NCI-H345 treated with DMSO at 0.1 percent for 48 hours (cell line): Measurements from ENCODE around the gene RAP1GAP.

ENCODE experiments used
- DNase-seq: peaks from one replicate; lab custom pipeline; 2025; ENCODE audit not compliant: unreplicated experiment; lab: John Stamatoyannopoulos, UW

RAP1GAP gene

GRCh38 chr1:21594501-21594900 lies 74.7 kb downstream of the RAP1GAP start:
- no peak for DNase-seq

DNA sequence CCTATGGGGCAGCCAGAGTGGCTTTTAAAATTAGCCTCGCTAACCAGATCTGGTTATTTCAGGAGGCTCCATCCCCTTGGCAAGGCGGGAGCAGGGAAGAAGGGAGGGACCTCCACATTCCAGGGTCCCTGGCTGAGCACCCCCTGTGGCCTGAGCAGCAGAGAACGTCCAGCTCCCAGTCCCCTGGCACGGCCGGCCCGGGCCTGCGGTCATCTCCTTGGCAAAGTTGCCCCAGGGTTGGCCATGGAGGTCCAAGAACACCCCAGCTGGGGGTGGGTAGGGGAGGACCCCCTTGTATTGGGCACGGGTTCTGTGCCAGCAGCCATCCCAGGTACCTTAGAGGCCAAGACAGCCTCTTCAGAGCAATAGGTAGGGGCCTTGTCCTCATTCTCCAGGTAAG lies 75.9 kb downstream of the RAP1GAP start:
- DNase-seq: no peak

DNA sequence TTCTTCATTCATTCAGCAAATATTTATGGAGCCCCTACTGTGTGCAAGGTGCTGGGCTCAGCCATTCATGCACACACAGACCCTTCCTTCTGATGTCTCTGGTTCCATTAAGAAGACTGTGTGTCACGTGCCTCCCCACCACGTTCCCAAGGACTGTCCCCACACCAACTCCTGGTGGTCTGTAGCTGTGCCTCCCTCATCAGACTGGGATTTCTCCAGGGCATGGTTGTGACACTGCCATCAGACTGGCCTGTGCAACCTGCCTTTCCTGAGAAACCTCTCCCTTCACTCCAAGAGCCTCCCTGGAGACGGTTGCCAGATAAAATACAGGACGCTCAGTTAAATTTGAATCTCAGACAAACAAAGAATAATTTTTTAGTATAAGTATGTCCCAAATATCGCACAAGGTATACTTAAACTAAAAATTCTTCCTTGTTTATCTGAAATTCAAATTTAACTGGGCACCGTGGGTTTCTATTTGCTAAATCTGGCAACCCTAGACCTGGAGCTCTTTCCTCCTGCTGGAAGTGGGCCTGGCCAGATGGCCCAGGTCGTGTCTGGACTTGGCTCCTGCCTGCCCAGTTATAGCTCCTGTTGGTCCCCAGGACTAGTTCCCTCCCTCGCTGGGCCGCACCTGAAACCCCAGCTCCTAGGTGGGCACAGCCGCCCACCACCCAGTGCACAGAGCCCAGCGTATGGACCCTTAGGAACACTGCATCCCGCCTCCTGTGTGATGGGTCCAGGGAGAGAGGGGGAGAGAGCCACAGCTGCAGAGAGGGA lies 76.9 kb downstream of the RAP1GAP start:
- DNase-seq: no peak

GRCh38 chr1:21590934-21591333 lies 78.2 kb downstream of the RAP1GAP start:
- no peak for DNase-seq

DNA sequence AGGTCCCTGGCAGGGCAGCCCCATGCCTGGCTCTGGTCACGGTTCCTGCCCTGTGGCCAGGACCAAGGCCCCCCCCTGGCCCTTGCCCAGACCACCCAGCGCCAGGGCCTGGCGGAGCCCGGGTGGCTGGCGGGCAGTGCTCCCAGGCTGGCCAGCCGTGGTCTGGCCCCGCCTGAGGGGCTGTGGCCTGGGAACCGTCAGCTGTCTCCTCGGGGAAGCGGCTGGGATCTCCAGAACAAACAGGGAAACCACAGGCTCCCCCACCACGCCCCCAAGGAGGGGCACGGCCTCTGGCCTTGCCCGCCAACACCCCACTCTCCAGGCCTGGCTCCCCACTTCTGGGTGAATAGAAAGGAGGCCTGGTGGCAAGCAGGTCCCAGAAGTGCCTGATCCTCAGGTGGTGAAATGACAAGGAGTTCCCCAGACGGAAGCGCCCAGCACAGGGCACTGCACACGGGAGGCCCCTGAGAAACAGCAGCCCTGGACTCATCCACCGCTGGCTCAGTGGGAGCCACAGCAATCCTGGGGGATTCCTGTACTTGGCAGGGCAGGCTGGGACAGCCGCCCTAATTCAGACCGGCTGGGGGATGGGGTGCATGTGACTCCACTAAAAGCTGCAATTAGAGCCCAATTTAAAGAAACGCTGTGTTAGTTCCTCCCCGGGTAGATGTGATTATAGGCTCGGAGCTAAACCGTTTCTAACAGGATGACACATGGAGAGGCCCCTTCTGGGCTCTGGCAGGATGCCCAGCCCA lies 78.9 kb downstream of the RAP1GAP start:
- DNase-seq: peak; percentile 24

- no peak for DNase-seq
Measured at GRCh38 chr1:21589618-21590017, 79.5 kb downstream of the RAP1GAP start.

- DNase-seq: no peak
Measured at GRCh38 chr1:21587602-21587953, 81.6 kb downstream of the RAP1GAP start.

- no peak for DNase-seq
Measured at GRCh38 chr1:21586846-21587601, 82.1 kb downstream of the RAP1GAP start.

DNA sequence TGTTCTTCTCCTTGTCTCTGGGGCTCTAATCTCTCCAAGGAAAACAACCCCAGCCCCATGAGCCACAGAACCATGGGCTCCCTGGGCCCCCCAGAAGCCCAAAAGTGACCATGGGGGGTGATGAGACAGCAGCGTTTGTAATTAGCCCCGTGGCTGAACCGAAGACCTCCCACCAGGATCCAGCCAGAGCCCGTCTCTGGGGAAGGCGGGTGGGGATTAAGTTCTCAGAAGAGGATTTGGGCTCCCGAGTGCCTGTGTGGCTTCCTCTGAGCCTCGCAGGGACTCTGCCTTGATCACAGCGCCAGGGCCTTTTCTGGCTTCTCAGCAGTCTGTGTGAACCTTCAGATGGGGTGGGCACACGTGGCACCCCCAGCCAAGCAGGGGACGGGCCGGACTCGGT lies 82.9 kb downstream of the RAP1GAP start:
- DNase-seq: no peak

DNA sequence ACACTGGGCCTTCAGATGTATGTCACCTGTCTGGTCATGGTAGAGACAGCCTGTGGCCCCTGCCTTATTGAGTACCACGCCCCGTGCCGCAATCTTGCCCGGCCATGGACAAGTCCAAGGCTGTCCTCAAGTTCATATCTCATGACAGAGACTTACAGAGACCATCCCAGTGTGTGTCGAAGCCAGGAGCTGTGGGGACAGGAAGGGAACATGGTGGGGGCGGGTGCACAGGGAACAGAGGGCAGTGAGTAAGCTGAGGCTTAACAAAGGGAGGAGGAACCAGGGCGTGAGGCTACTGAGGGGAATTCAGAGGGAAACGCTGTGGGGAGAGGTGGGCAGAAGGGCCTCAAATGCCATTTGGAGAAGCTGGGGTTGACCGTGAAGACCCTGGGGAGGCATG lies 84.1 kb downstream of the RAP1GAP start:
- DNase-seq: no peak

DNA sequence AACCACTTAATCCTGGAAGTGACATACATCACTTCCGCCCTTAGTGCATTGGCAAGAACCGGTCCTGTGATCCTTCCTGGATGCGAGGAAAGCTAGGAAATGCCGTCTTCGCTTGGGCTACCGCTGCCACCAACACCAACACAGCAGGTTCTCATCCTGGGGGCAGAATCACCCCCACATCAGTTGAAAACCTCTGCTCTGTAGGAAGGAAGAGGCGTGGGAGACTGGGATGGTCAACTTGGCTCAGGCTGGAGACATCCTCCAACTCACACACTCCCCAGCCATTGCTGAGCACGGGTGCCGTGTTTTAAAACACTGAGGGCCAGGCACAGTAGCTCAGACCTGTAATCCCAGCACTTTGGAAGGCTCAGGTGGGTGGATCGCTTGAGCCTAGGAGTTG lies 85.1 kb downstream of the RAP1GAP start:
- DNase-seq: no peak

DNA sequence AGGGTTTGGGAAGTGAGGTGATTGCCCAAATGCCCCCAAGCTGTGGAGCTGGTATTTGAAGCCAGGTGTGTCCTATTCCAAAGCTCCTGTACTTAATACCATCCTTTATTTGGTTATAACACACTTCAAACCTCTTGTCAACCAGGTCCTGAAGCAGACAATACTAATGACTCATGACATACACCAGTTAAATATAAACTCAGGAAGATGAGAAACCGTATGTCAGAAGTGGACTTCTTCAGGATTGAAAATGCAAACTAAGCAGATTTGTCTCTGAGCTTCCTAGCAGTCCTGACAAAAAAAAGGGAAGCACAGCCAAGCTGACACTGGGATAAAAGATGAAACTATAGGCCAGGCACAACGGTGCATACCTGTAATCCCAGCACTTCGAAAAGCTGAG lies 89.4 kb downstream of the RAP1GAP start:
- peak; percentile 63 for DNase-seq

GRCh38 chr1:21577933-21578332 lies 91.2 kb downstream of the RAP1GAP start:
- no peak for DNase-seq

GRCh38 chr1:21577324-21577723 lies 91.8 kb downstream of the RAP1GAP start:
- no peak for DNase-seq

GRCh38 chr1:21576798-21577187 lies 92.4 kb downstream of the RAP1GAP start:
- no peak for DNase-seq

GRCh38 chr1:21576031-21576797 lies 92.9 kb downstream of the RAP1GAP start:
- DNase-seq: no peak

GRCh38 chr1:21575351-21575942 lies 93.7 kb downstream of the RAP1GAP start:
- DNase-seq: no peak

- peak; percentile 91 for DNase-seq
Measured at GRCh38 chr1:21574466-21575151, 94.5 kb downstream of the RAP1GAP start.

GRCh38 chr1:21573971-21574465 lies 95.1 kb downstream of the RAP1GAP start:
- DNase-seq: peak; percentile 98

GRCh38 chr1:21573475-21573874 lies 95.7 kb downstream of the RAP1GAP start:
- no peak for DNase-seq
